ENCODE measurements around the gene ST6GALNAC5. TPM values are rescaled to one million over a fixed set of nuclear protein-coding genes. Genes with fewer than 3 reads are reported as not detected.

The ST6GALNAC5 gene
- polyA plus RNA-seq, 4 donors = 0.90 to 4.0 TPM; not detected in 2

DNA sequence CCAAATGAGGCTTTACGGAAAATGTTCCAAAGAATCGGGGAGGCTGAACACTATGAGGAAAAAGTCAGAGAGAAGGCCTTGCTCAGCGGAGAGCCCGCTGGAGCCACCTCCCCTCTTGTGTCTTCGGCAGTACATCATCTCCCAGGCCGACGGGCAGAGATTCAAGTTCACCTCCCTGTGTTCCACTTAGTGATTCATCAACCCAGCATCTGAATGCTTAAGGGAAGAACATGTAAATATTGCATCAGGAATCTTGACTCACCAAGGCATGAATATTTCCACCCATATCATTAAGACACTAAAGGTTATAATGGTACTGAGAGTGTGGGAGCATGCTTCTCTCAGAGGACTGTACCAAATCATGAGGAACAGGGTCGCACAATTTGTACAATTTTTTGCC is 172.5 kb downstream of the ST6GALNAC5 start:
- Histone ChIP-seq H3K4me1 (ENCODE audit: control insufficient read depth in 3 of 3, insufficient read depth in 2 of 3, low read depth in 1 of 3, low read length in 2 of 3) (no peaks in the 10 kb centered on the region), H3K9me3 (ENCODE audit: control insufficient read depth in 2 of 2, insufficient read depth in 1 of 2, low read depth in 1 of 2, low read length in 1 of 2) (no peaks in the 10 kb centered on the region), H3K4me3 (ENCODE audit: low read depth in 1 of 3, low read length in 3 of 3) (no peak overlapping the region), H3K36me3 (ENCODE audit: control insufficient read depth in 3 of 3, insufficient read depth in 2 of 3, low read depth in 1 of 3, low read length in 3 of 3) (no peaks in the 10 kb centered on the region), H3K27ac (ENCODE audit: low read depth in 1 of 3, low read length in 2 of 3) (no peak overlapping the region), H3K27me3 (ENCODE audit: control insufficient read depth in 3 of 3, insufficient read depth in 3 of 3, low read length in 3 of 3) (no peaks in the 10 kb centered on the region)
- no peak for FAIRE-seq
- WGBS, 3 donors = 81 to 87% (median 84%) methylated on average over 8 of the region's 8 CpGs
- no peak for DNase-seq

GRCh38 chr1:77040826-77041225 is 173.5 kb downstream of the ST6GALNAC5 start:
- Histone ChIP-seq H3K27me3 (ENCODE audit: control insufficient read depth in 3 of 3, insufficient read depth in 3 of 3, low read length in 3 of 3) (no peaks in the 10 kb centered on the region), H3K9me3 (ENCODE audit: control insufficient read depth in 2 of 2, insufficient read depth in 1 of 2, low read depth in 1 of 2, low read length in 1 of 2) (no peaks in the 10 kb centered on the region), H3K36me3 (ENCODE audit: control insufficient read depth in 3 of 3, insufficient read depth in 2 of 3, low read depth in 1 of 3, low read length in 3 of 3) (no peaks in the 10 kb centered on the region), H3K27ac (ENCODE audit: low read depth in 1 of 3, low read length in 2 of 3) (no peak overlapping the region), H3K4me3 (ENCODE audit: low read depth in 1 of 3, low read length in 3 of 3) (no peak overlapping the region), H3K4me1 (ENCODE audit: control insufficient read depth in 3 of 3, insufficient read depth in 2 of 3, low read depth in 1 of 3, low read length in 2 of 3) (no peaks in the 10 kb centered on the region)
- FAIRE-seq (no peak), DNase-seq (no peak)
- WGBS, 3 donors = 60 to 82% (median 71%) methylated on average over 3 of the region's 3 CpGs

GRCh38 chr1:77044133-77044849 is 177.0 kb downstream of the ST6GALNAC5 start:
- WGBS, 3 donors = 88 to 93% (median 90%) methylated on average over 20 of the region's 20 CpGs
- no peak for FAIRE-seq
- Histone ChIP-seq H3K36me3 (ENCODE audit: control insufficient read depth in 3 of 3, insufficient read depth in 2 of 3, low read depth in 1 of 3, low read length in 3 of 3) (no peaks in the 10 kb centered on the region), H3K27ac (ENCODE audit: low read depth in 1 of 3, low read length in 2 of 3) (no peak overlapping the region), H3K9me3 (ENCODE audit: control insufficient read depth in 2 of 2, insufficient read depth in 1 of 2, low read depth in 1 of 2, low read length in 1 of 2) (no peaks in the 10 kb centered on the region), H3K4me1 (ENCODE audit: control insufficient read depth in 3 of 3, insufficient read depth in 2 of 3, low read depth in 1 of 3, low read length in 2 of 3) (no peaks in the 10 kb centered on the region), H3K27me3 (ENCODE audit: control insufficient read depth in 3 of 3, insufficient read depth in 3 of 3, low read length in 3 of 3) (no peaks in the 10 kb centered on the region), H3K4me3 (ENCODE audit: low read depth in 1 of 3, low read length in 3 of 3) (no peak overlapping the region)
- DNase-seq = no peak

DNA sequence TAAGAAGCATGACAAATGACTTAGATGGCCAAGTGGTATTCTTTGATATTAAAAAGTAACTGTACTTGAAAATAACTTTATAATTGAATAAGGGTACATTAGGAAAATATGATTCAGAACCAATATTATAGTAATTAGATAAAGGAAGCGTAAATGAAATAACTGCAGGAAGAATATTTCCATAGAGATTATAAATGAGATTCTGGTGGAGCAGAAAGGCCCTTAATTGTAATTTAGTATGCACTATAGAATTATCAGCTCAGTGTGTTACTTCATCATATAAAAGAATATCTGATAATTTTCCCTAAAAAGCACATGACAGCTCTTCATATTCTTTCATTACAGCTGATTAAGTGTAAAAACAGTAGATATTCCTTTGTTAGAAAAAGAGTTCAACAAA is 180.3 kb downstream of the ST6GALNAC5 start:
- H3K4me1 ChIP-seq (ENCODE audit: control insufficient read depth in 3 of 3, insufficient read depth in 2 of 3, low read depth in 1 of 3, low read length in 2 of 3) = no peaks in the 10 kb centered on the region
- H3K27ac ChIP-seq (ENCODE audit: low read depth in 1 of 3, low read length in 2 of 3) = no peak overlapping the region
- FAIRE-seq (no peak), DNase-seq (no peak)
- no peaks in the 10 kb centered on the region for H3K36me3 ChIP-seq (ENCODE audit: control insufficient read depth in 3 of 3, insufficient read depth in 2 of 3, low read depth in 1 of 3, low read length in 3 of 3)
- H3K27me3 ChIP-seq (ENCODE audit: control insufficient read depth in 3 of 3, insufficient read depth in 3 of 3, low read length in 3 of 3) = no peaks in the 10 kb centered on the region
- WGBS, 3 donors = 87 to 91% (median 89%) methylated on average over 1 of the region's 1 CpG
- H3K4me3 ChIP-seq (ENCODE audit: low read depth in 1 of 3, low read length in 3 of 3) = no peak overlapping the region
- no peaks in the 10 kb centered on the region for H3K9me3 ChIP-seq (ENCODE audit: control insufficient read depth in 2 of 2, insufficient read depth in 1 of 2, low read depth in 1 of 2, low read length in 1 of 2)

DNA sequence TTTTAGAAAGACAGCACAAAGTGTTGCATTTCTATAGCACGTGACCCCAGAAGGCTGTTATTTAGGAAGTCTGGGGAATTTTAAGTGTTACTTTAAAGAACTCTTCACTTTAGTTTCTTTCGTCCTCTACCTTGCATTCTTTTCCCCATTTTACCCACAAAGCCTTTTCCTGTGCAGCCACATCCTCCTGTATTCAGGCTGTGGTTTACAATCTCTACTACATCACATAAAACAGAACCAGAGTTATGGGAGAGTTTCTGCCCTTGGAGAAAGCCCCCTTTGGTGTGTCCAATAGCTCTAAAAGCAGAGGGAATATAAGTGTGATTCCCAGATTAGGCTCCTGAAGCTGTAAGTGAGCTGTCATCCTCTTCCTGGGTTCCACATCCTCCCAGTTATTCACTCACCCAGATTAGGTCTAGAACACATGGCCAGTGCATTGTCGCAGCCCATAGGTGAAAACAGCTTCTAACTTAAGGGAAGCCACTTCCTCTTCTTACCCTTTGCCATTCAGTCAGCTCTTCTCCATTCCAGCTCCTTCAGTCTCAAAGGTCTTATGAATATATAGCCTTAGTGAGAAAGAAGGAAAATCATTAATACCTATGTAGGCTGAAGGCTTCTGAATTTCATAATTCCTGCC is 180.8 kb downstream of the ST6GALNAC5 start:
- FAIRE-seq = no peak

DNA sequence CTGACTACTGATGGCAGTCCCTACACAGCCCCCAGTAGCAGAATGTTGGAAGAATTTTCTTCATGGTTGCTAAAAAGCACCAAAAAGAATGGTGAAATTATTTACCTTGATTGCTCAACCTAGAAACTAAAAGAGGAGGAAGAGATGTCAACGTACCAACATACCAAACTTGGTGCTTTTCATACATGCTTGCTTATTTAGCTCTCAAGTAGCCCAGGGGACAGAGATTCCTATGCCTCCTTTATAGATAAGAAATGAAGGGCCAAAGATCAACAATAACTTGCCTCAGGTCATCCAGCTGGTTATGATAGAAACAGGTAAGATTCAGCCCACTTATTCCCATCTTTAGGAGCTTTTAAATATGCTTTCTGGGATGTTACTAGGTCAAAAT is 181.3 kb downstream of the ST6GALNAC5 start:
- H3K4me3 ChIP-seq (ENCODE audit: low read depth in 1 of 3, low read length in 3 of 3) = no peak overlapping the region
- 47 to 58% (median 55%) methylated on average over 1 of the region's 1 CpG for WGBS, 3 donors
- no peaks in the 10 kb centered on the region for H3K9me3 ChIP-seq (ENCODE audit: control insufficient read depth in 2 of 2, insufficient read depth in 1 of 2, low read depth in 1 of 2, low read length in 1 of 2)
- no peaks in the 10 kb centered on the region for H3K4me1 ChIP-seq (ENCODE audit: control insufficient read depth in 3 of 3, insufficient read depth in 2 of 3, low read depth in 1 of 3, low read length in 2 of 3)
- no peak for FAIRE-seq
- H3K36me3 ChIP-seq (ENCODE audit: control insufficient read depth in 3 of 3, insufficient read depth in 2 of 3, low read depth in 1 of 3, low read length in 3 of 3) = no peaks in the 10 kb centered on the region
- DNase-seq = no peak
- H3K27me3 ChIP-seq (ENCODE audit: control insufficient read depth in 3 of 3, insufficient read depth in 3 of 3, low read length in 3 of 3) = no peaks in the 10 kb centered on the region
- no peak overlapping the region for H3K27ac ChIP-seq (ENCODE audit: low read depth in 1 of 3, low read length in 2 of 3)

More for the DNA sequence above, 180.8 kb downstream of the ST6GALNAC5 start:
- no peak overlapping the region for H3K4me3 ChIP-seq (ENCODE audit: low read depth in 1 of 3, low read length in 3 of 3)
- no peaks in the 10 kb centered on the region for H3K4me1 ChIP-seq (ENCODE audit: control insufficient read depth in 3 of 3, insufficient read depth in 2 of 3, low read depth in 1 of 3, low read length in 2 of 3)
- 64 to 81% (median 72%) methylated on average over 3 of the region's 3 CpGs for WGBS, 3 donors
- no peaks in the 10 kb centered on the region for H3K36me3 ChIP-seq (ENCODE audit: control insufficient read depth in 3 of 3, insufficient read depth in 2 of 3, low read depth in 1 of 3, low read length in 3 of 3)
- no peaks in the 10 kb centered on the region for H3K27me3 ChIP-seq (ENCODE audit: control insufficient read depth in 3 of 3, insufficient read depth in 3 of 3, low read length in 3 of 3)
- no peak overlapping the region for H3K27ac ChIP-seq (ENCODE audit: low read depth in 1 of 3, low read length in 2 of 3)
- DNase-seq = no peak
- no peaks in the 10 kb centered on the region for H3K9me3 ChIP-seq (ENCODE audit: control insufficient read depth in 2 of 2, insufficient read depth in 1 of 2, low read depth in 1 of 2, low read length in 1 of 2)

DNA sequence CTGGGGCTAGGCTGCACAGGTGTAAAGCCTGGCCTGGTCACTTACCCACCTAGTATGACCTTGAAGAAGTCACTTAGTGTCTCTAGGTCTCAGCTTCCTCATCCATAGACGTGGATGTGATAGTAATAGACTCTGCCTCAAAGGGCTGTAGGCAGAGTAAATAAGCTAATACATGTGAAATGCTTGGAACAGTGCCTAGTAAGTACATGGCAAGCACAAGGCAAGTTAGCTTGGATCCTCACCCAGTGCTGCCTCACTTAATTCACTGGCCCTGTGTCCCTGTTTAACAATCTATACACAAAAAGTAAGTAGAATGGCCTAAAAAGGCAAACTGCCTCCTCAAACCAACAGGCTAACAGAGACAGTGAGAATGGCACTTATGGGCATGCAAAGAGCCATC is 184.1 kb downstream of the ST6GALNAC5 start:
- 17 to 49% (median 27%) methylated on average over 1 of the region's 1 CpG for WGBS, 3 donors
- Histone ChIP-seq H3K4me1 (ENCODE audit: control insufficient read depth in 3 of 3, insufficient read depth in 2 of 3, low read depth in 1 of 3, low read length in 2 of 3) (no peaks in the 10 kb centered on the region), H3K9me3 (ENCODE audit: control insufficient read depth in 2 of 2, insufficient read depth in 1 of 2, low read depth in 1 of 2, low read length in 1 of 2) (no peaks in the 10 kb centered on the region), H3K4me3 (ENCODE audit: low read depth in 1 of 3, low read length in 3 of 3) (no peak overlapping the region), H3K27ac (ENCODE audit: low read depth in 1 of 3, low read length in 2 of 3) (no peak overlapping the region), H3K27me3 (ENCODE audit: control insufficient read depth in 3 of 3, insufficient read depth in 3 of 3, low read length in 3 of 3) (no peaks in the 10 kb centered on the region), H3K36me3 (ENCODE audit: control insufficient read depth in 3 of 3, insufficient read depth in 2 of 3, low read depth in 1 of 3, low read length in 3 of 3) (no peaks in the 10 kb centered on the region)
- DNase-seq = no peak
- FAIRE-seq = no peak

DNA sequence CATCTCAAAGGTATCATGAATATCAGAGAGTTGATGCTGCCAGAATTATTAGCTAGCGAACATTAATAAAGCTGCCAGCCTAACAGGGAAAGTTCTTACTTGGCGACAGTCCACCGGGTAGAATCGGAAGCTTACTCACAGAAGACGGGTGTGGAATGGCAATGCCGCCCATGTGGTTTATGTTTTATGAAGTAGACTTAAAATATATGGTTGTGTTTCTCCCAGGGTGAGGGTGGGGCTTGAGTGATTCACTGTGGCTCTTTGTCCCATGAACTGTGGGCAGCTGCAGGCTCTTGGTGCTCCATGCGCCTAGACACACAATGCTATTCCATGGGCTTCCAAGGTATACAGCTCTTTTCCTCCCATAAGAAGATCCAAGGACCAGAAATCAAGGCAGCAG is 189.2 kb downstream of the ST6GALNAC5 start:
- Histone ChIP-seq H3K36me3 (ENCODE audit: control insufficient read depth in 3 of 3, insufficient read depth in 2 of 3, low read depth in 1 of 3, low read length in 3 of 3) (no peaks in the 10 kb centered on the region), H3K27me3 (ENCODE audit: control insufficient read depth in 3 of 3, insufficient read depth in 3 of 3, low read length in 3 of 3) (no peaks in the 10 kb centered on the region), H3K9me3 (ENCODE audit: control insufficient read depth in 2 of 2, insufficient read depth in 1 of 2, low read depth in 1 of 2, low read length in 1 of 2) (no peaks in the 10 kb centered on the region), H3K4me3 (ENCODE audit: low read depth in 1 of 3, low read length in 3 of 3) (no peak overlapping the region), H3K27ac (ENCODE audit: low read depth in 1 of 3, low read length in 2 of 3) (no peak overlapping the region), H3K4me1 (ENCODE audit: control insufficient read depth in 3 of 3, insufficient read depth in 2 of 3, low read depth in 1 of 3, low read length in 2 of 3) (no peaks in the 10 kb centered on the region)
- FAIRE-seq = no peak
- 87 to 90% (median 89%) methylated on average over 7 of the region's 7 CpGs for WGBS, 3 donors
- DNase-seq = no peak
